Neutrophil (primary cell): ENCODE measurements around the gene SUSD5.

Source experiments
- H3K27ac ChIP-seq: fragments of 200-600 bp; sonication (generic); 2 replicates; pipeline ENCODE4 v1.5.1; 2016; ENCODE audit warnings: mild to moderate bottlenecking, moderate library complexity
- H3K27me3 ChIP-seq: fragments of 200-600 bp; sonication (generic); 2 replicates; pipeline ENCODE4 v1.6.0; 2016; ENCODE audit warnings: mild to moderate bottlenecking
- H3K36me3 ChIP-seq: fragments of 200-600 bp; sonication (generic); 2 replicates; pipeline ENCODE4 v1.5.1; 2017
- H3K4me1 ChIP-seq, 2 experiments: fragments of 200-600 bp in 1 of 2; sonication (generic) in 1 of 2; 1 replicate in 1 of 2; 2 replicates in 1 of 2; pipeline versions ENCODE4 v1.5.1 to v1.6.1; 2013 to 2016; ENCODE audit warnings: low read depth in 1 of 2, low read length in 1 of 2, mild to moderate bottlenecking in 1 of 2, moderate library complexity in 1 of 2; ENCODE audit not compliant: control insufficient read depth in 1 of 2, insufficient read depth in 1 of 2
- H3K4me3 ChIP-seq, 2 experiments: fragments of 200-600 bp in 1 of 2; sonication (generic) in 1 of 2; 1 replicate in 1 of 2; 2 replicates in 1 of 2; pipeline ENCODE4 v1.5.1; 2013 to 2016; ENCODE audit warnings: low read depth in 1 of 2, low read length in 1 of 2, mild to moderate bottlenecking in 1 of 2, moderate library complexity in 1 of 2
- H3K9me3 ChIP-seq: fragments of 200-600 bp; sonication (generic); 2 replicates; pipeline ENCODE4 v1.5.1; 2016
- CTCF ChIP-seq: fragments of 200-600 bp; sonication (generic); IDR thresholded peaks from 2 replicates; pipeline ENCODE4 v1.5.1; 2016; ENCODE audit warnings: antibody characterized with exemption

The SUSD5 gene

GRCh38 chr3:33100229-33100628 is 118.4 kb downstream of the SUSD5 start:
- no peak for TF ChIP-seq CTCF
- no peaks in the 10 kb centered on the region for H3K36me3 ChIP-seq
- no peaks in the 10 kb centered on the region for H3K27me3 ChIP-seq
- H3K4me1 ChIP-seq, result peaks cover 22 to 25% of the 10 kb centered on the region in 2 experiments
- no peak overlapping the region for H3K27ac ChIP-seq
- no peaks in the 10 kb centered on the region for H3K9me3 ChIP-seq
- H3K4me3 ChIP-seq, result no peak overlapping the region
